Activated naive CD4-positive, alpha-beta T cell treated with anti-CD3 and anti-CD28 coated beads, Interleukin-2, amount 10 ng/mL, durations not matched to agents 7 days and 5 days (primary cell): Measurements from ENCODE around the gene PLXNA2.

Experiments
- CTCF ChIA-PET: fragments of 350-600 bp; sonication (Branson Sonifier 250); formaldehyde crosslinking; loops from one replicate; lab custom pipeline; 2021; ENCODE audit warnings: antibody characterized with exemption; lab: Charles Lee
- DNase-seq: peaks from one replicate; pipeline ENCODE4 v3.0.0-alpha.2; 2020
- H3K27ac Mint-ChIP-seq: one replicate; pipeline ENCODE4 v1.8.0; 2021; ENCODE audit warnings: mild to moderate bottlenecking, moderate library complexity, mixed read lengths
- H3K27me3 Mint-ChIP-seq: one replicate; pipeline ENCODE4 v1.8.0; 2021; ENCODE audit warnings: mild to moderate bottlenecking, mixed read lengths
- H3K36me3 Mint-ChIP-seq: one replicate; pipeline ENCODE4 v1.8.0; 2021; ENCODE audit warnings: mixed read lengths
- H3K4me1 Mint-ChIP-seq: one replicate; pipeline ENCODE4 v1.8.0; 2021; ENCODE audit warnings: mixed read lengths
- H3K4me3 Mint-ChIP-seq: one replicate; pipeline ENCODE4 v1.8.0; 2021; ENCODE audit warnings: mild to moderate bottlenecking, moderate library complexity, mixed read lengths
- H3K9me3 Mint-ChIP-seq: one replicate; pipeline ENCODE4 v1.8.0; 2021; ENCODE audit warnings: mixed read lengths

PLXNA2 gene

DNA sequence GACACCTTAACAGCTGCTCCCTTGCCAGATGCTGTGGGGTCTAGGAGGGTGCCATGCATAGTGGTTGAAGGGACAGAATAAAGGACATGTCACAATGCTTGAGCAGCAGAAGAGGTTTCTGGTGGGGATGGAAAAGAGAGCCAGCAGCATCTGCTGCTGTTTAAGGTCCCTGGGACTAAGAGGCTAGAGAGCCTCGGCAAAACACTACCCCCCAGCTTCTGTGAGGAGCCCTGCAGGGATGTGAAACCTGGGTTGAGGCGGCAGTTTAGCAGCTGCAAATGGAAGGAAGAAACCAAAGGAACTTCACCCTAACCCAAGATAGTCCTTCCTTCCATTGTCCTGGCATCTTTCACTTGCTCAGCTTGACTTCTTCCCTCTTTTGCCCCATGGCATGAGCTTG lies 39.4 kb downstream of the PLXNA2 start:
- Mint-ChIP-seq H3K4me3 (no peak overlapping the region), H3K9me3 (no peaks in the 10 kb centered on the region), H3K36me3 (no peaks in the 10 kb centered on the region), H3K4me1 (no peaks in the 10 kb centered on the region), H3K27me3 (peaks cover 16% of the 10 kb centered on the region), H3K27ac (no peak overlapping the region)
- CTCF ChIA-PET: no interaction called here
- no peak for DNase-seq

DNA sequence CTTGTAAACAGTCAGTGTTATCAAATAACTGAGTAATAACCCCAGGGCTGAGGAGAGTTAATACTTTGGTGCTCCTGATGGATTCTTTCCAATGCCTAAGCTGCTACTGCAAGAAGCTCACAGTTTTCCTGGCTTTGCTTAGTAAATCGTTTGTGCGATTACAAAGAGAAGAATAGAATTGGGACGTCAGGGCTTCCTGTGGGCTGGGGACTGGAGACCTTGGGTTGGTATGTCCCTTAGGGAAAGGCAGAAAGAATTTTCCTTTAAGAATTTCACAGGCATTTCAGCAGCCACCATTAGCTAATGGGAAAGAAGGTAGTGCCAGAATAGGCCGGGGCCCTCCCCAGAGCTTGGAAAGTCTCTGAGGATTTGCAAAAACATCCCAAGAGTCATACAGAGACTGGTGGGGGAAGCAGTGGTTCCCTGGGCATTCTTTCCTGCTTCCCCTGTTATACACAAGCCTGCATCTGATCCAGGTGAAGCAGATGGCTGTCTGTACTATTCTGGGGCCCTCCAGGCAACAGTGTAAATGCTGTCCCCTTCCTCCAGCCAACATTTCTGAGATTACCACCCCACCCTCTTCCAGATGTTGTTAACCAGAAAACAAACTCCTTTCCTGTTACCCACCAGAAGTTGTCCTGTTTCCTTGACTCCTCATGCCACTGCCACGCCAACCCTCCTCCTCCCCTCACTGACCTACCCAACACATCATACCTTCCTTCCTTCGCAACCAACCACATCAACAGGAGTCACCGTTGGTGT lies 40.2 kb downstream of the PLXNA2 start:
- no peak overlapping the region for H3K4me3 Mint-ChIP-seq
- no peak overlapping the region for H3K27ac Mint-ChIP-seq
- no peaks in the 10 kb centered on the region for H3K4me1 Mint-ChIP-seq
- DNase-seq: no peak
- H3K9me3 Mint-ChIP-seq: no peaks in the 10 kb centered on the region
- CTCF ChIA-PET: no interaction called here
- H3K36me3 Mint-ChIP-seq: no peaks in the 10 kb centered on the region
- H3K27me3 Mint-ChIP-seq: peaks cover 9% of the 10 kb centered on the region

DNA sequence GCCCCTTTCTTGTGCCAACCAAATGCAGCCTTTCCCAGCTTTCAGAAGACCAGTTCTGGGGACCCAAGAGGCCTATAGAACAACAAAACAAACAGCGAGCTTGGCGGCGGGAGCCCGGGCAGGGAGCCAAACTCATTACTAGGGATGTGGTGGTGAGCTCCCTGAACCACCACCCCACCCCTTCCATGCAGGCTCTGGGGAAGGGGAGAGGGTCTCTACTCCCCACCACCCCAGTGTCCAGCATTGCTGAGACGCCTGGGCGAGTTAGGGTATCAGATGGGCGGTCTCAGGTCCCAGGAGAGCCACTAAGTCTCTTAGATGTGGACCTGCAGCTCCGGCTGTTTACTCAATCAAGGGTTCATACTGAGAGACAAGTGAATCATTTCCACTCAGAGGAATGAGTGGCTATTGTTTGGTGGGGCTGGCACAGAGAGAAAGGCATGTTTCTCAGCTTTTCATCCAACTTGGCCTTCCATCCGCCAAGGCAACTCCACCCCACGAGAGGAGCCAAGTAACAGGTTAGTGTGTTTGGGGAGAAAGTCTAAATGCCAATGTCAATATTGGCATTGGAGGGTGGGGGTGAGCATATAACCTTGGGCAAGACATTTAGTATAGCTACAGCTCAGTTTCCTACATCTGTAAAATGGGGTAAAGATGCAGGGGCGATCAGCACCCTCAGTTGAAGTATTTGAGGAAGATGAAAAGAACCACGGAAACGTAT lies 40.9 kb downstream of the PLXNA2 start:
- no peak for DNase-seq
- Mint-ChIP-seq H3K9me3 (no peaks in the 10 kb centered on the region), H3K4me1 (no peaks in the 10 kb centered on the region), H3K36me3 (no peaks in the 10 kb centered on the region), H3K27me3 (peaks cover 2% of the 10 kb centered on the region), H3K27ac (no peak overlapping the region), H3K4me3 (no peak overlapping the region)
- CTCF ChIA-PET: no interaction called here

DNA sequence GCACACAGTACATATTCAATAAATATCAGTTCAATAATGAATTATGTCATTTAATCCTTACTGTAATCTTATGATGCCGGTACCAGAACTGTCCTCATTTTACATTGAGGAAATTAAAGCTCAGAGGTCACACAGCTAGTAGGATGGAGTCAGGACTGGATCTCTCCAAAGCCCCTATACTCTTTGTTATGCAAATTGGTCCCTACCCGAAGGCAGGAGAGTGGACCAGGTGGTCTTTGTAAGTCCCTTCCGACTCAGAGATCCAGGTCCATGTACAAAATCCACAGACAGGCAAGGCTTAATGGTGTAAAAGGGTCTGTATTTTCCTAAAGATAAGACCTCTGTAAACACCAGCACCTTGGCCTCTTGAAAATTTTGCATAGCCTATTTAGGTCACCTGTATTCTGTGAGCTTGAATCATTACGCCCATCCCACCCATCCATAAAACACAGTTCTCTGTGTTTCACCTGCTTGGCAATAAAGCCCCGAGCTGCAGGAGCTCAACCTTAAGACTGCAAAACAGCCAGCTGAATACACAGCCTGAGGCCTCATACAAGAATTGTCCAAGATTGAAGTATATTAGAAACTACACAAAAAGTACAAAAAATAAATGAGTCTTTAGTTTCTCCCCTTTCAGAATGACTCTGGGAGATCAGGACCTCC lies 41.7 kb downstream of the PLXNA2 start:
- no peak overlapping the region for H3K4me3 Mint-ChIP-seq
- no peak overlapping the region for H3K27ac Mint-ChIP-seq
- no peak for DNase-seq
- CTCF ChIA-PET: no interaction called here
- no peaks in the 10 kb centered on the region for H3K9me3 Mint-ChIP-seq
- H3K36me3 Mint-ChIP-seq: no peaks in the 10 kb centered on the region
- no peaks in the 10 kb centered on the region for H3K27me3 Mint-ChIP-seq
- H3K4me1 Mint-ChIP-seq: no peaks in the 10 kb centered on the region

DNA sequence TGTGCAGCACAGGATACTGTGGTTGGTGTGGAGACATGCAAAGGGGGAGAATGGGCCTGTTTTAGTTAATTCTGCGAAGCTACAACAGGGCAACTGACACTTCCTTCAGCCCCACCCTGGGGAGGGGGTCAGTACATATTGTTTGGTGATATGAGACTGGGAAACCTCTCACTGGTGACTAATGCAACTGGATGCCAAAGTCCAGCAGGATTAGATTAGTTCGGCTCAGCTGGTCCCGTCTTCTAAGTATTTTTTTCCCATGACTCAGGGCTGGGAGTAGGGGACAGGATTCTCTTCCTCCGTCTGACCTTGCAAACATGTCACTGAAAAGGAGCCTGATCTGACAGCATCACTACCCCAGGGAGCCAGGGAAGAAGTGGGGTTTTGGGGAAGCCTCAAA lies 43.0 kb downstream of the PLXNA2 start:
- Mint-ChIP-seq H3K27ac (no peak overlapping the region), H3K4me1 (no peaks in the 10 kb centered on the region), H3K27me3 (no peaks in the 10 kb centered on the region), H3K9me3 (no peaks in the 10 kb centered on the region), H3K36me3 (no peaks in the 10 kb centered on the region), H3K4me3 (no peak overlapping the region)
- no peak for DNase-seq
- CTCF ChIA-PET: no interaction called here

DNA sequence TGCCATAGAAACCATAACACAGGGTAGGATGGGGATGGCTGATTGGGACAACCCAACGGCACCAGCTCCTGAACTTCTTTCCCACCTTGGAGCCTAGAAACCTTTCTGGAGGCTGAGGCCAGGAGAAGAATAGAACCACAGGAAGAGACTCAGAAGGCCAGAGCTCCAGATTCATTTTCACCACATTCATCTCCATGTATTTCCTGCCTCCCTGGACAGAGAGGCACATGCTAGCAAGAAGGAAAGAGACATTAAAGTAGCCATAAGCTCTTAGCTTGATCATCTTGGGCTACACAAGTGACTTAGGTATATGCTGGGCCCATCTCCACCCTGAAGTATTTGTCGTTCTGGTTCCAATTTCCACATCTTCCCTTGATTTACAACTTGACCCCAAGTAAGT lies 44.1 kb downstream of the PLXNA2 start:
- no peaks in the 10 kb centered on the region for H3K9me3 Mint-ChIP-seq
- no peaks in the 10 kb centered on the region for H3K36me3 Mint-ChIP-seq
- H3K4me1 Mint-ChIP-seq: no peaks in the 10 kb centered on the region
- CTCF ChIA-PET: interaction anchor here (0.7 kb wide), 1 partner anchor 38 kb away, joined by 3 read pairs; no protein-coding TSS in a partner anchor
- no peak for DNase-seq
- no peak overlapping the region for H3K4me3 Mint-ChIP-seq
- no peak overlapping the region for H3K27ac Mint-ChIP-seq
- peaks cover 1% of the 10 kb centered on the region for H3K27me3 Mint-ChIP-seq

DNA sequence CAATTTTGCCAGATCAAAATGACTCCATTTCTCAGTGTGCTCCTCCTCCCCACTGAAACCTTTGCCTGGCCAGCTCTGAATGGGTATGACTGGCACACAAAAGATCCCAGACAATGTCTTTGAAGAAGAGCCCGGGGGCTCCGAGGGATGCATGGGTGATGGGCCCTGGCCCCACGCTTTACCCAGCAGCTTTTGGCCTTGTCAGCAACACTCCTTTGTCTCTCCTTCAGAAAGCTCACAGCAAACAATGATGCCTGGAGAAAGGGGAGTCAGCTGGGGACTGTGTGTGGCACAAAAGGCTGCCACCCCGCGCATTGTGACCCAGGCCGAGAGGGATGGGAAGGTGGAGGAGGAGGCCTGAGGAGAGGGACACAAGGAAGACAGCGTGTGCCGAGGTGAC lies 45.9 kb downstream of the PLXNA2 start:
- H3K27ac Mint-ChIP-seq: no peak overlapping the region
- H3K9me3 Mint-ChIP-seq: no peaks in the 10 kb centered on the region

DNA sequence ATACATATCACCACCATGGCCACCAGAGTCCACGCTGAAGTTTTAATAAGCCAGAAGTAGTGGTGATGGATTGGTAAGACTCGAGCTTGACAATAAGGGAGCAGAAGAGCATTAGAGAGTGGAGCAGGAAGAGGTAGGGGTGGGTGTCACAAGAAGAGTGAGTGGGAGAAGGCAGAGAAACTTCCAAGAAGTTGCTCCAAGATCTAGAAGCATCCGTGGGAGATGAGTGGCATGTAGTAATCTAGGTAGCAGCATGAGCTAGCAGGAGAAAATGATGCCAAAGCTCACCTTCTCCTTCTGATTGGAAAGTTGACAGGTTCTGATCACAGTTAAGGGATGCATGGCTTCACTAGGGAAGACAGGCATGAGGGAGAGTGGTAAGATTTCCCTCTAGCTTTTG lies 49.2 kb downstream of the PLXNA2 start:
- no peak for DNase-seq
- Mint-ChIP-seq H3K27me3 (peaks cover 15% of the 10 kb centered on the region), H3K4me1 (no peaks in the 10 kb centered on the region), H3K36me3 (no peaks in the 10 kb centered on the region), H3K4me3 (no peak overlapping the region), H3K9me3 (no peaks in the 10 kb centered on the region), H3K27ac (no peak overlapping the region)
- CTCF ChIA-PET: interaction anchor here (1.0 kb wide), 1 partner anchor 14 kb away, joined by 3 read pairs; no protein-coding TSS in a partner anchor

More for the DNA sequence above, 45.9 kb downstream of the PLXNA2 start:
- CTCF ChIA-PET: no interaction called here
- Mint-ChIP-seq H3K4me3 (no peak overlapping the region), H3K4me1 (no peaks in the 10 kb centered on the region), H3K36me3 (no peaks in the 10 kb centered on the region), H3K27me3 (peaks cover 4% of the 10 kb centered on the region)
- no peak for DNase-seq

DNA sequence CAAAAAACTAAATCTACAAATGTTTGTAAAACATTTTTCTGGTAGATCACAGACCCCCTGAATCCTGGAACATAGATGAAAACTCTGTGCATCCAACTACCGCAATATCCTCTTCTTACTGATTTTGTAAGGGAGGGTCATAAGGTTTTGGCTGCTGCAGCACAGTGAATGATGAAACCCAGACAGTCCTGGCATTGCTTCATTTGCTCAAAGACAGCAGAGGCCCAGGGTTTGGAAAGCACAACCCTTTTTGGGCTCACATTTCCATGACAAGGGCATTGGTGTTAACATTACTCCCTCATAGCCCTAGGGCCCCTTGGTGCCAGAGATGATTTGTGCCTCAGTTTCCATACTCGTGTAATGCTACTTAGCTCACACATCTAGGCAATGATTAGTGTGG lies 51.2 kb downstream of the PLXNA2 start:
- Mint-ChIP-seq H3K36me3 (no peaks in the 10 kb centered on the region), H3K27me3 (peaks cover 19% of the 10 kb centered on the region), H3K27ac (no peak overlapping the region), H3K4me1 (peaks cover 6% of the 10 kb centered on the region), H3K9me3 (no peaks in the 10 kb centered on the region), H3K4me3 (no peak overlapping the region)
- CTCF ChIA-PET: no interaction called here
- DNase-seq: no peak

DNA sequence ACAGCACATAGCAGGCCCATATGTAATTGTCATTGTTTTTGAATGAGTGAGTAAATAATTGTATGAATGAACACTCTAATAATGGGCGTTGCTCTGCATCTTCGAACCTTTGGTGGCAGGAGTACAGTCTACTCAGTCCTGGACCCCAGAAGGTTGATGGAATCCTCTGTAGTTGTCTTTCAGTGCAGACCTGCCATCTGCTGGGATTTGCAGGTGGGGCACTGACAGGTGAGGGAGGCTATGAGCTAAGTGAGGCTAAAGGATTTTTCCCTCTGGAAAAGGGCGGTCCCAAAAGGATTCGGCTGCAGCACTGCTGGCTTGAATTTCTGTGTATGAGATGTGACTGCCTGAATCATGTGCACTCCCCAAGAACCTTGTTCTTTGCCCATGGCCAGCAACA lies 53.4 kb downstream of the PLXNA2 start:
- H3K4me3 Mint-ChIP-seq: no peak overlapping the region
- no peak overlapping the region for H3K27ac Mint-ChIP-seq
- CTCF ChIA-PET: interaction anchor here (1.3 kb wide), 1 partner anchor 97 kb away, joined by 3 read pairs; no protein-coding TSS in a partner anchor

DNA sequence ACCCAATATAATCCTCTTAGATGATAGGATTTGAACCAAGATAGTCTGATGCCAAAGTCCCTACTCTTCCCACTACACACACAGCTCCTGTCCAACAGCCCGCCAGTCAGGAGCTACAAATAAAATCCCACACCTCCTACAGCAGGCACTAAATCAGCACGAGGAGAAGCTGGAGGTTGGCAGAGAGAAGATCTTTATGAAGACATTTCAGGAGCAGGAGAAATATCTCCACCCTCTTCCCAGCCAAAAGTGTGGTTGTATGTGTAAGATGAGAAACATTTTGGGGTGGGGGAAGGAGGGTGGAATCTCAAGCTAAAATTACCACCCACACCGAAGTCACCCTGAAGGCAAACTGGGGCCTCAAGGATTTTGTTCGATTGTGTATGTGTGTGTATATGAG lies 54.5 kb downstream of the PLXNA2 start:
- peaks cover 31% of the 10 kb centered on the region for H3K27me3 Mint-ChIP-seq
- H3K4me1 Mint-ChIP-seq: peaks cover 6% of the 10 kb centered on the region
- H3K9me3 Mint-ChIP-seq: no peaks in the 10 kb centered on the region
- H3K27ac Mint-ChIP-seq: no peak overlapping the region
- H3K4me3 Mint-ChIP-seq: no peak overlapping the region
- CTCF ChIA-PET: interaction anchor here (0.9 to 1.3 kb wide), 2 partner anchors 42 to 96 kb away, joined by 3 read pairs; no protein-coding TSS in a partner anchor
- H3K36me3 Mint-ChIP-seq: no peaks in the 10 kb centered on the region
- DNase-seq: no peak

More for the DNA sequence above, 53.4 kb downstream of the PLXNA2 start:
- Mint-ChIP-seq H3K9me3 (no peaks in the 10 kb centered on the region), H3K36me3 (no peaks in the 10 kb centered on the region), H3K27me3 (peaks cover 30% of the 10 kb centered on the region), H3K4me1 (peaks cover 6% of the 10 kb centered on the region)
- no peak for DNase-seq

DNA sequence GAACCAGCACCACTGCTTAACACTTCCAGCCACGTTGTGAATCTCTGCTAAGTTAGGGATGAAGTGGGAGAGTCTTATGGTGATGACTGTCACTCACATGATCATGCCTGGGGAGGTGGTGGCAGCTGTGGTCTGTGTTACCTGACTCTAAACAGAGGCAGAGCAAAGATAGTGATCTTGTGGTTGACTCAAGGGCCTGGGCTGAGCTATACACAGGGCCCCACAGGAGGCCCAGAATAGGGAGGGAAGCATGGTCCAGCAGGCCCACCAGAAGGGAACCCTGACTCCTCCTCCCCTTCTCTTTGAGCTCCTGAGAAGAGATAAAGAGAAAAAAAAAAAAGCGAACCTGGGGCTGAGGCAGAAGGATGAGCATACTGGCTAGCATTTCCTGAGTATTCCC lies 55.0 kb downstream of the PLXNA2 start:
- Mint-ChIP-seq H3K9me3 (no peaks in the 10 kb centered on the region), H3K4me3 (no peak overlapping the region), H3K27ac (no peak overlapping the region), H3K27me3 (peaks cover 37% of the 10 kb centered on the region), H3K4me1 (peaks cover 6% of the 10 kb centered on the region), H3K36me3 (no peaks in the 10 kb centered on the region)
- peak; percentile 22 for DNase-seq
- CTCF ChIA-PET: interaction anchor here (1.3 kb wide), 1 partner anchor 96 kb away, joined by 3 read pairs; no protein-coding TSS in a partner anchor

DNA sequence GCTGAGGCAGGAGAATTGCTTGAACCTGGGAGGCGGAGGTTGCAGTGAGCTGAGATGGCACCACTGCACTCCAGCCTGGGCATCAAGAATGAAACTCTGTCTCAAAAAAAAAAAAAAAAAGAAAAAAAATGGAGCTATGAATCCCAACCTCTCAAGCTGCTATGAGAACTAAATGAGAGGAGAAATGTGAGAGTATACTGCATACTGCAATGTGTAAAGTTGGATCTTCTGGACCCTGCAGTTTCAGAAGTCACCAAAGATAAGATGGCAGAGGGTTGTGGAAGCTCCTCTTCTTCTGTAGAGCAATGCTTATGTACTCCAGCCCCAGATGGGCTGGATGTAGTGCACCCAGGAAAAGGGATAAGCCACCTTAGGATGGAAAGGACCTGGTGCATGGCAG lies 55.6 kb downstream of the PLXNA2 start:
- Mint-ChIP-seq H3K9me3 (no peaks in the 10 kb centered on the region), H3K36me3 (no peaks in the 10 kb centered on the region), H3K27ac (no peak overlapping the region), H3K27me3 (peaks cover 38% of the 10 kb centered on the region), H3K4me3 (no peak overlapping the region), H3K4me1 (peaks cover 6% of the 10 kb centered on the region)
- no peak for DNase-seq
- CTCF ChIA-PET: no interaction called here

DNA sequence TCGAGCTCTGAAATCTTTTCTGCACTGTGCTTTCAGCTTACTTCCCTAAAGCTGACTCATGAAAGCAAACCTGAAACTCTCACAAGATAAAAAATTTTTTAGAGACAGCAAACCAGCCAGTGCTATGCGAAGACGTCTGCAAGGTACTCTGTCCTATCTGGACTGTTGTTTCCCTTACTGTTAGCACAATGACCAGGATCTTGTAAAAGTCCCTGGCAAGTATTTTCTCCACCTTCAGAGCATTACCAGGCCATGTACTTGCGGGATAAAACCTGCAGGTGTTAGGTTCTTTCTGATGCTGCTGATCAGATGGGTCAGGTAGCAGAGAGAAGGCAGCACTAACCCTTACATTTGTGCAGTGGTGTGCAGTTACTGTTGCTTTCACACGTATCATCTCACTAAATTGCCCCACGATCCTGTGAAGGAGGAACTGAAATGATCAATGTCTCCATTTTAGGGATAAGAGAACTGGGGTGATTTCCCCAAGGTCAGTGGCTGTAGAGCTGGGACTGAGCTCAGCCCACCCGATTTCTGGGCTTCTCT lies 56.6 kb downstream of the PLXNA2 start:
- no peaks in the 10 kb centered on the region for H3K36me3 Mint-ChIP-seq
- H3K9me3 Mint-ChIP-seq: no peaks in the 10 kb centered on the region
- H3K4me3 Mint-ChIP-seq: no peak overlapping the region
- H3K27me3 Mint-ChIP-seq: peaks cover 46% of the 10 kb centered on the region
- no peak overlapping the region for H3K27ac Mint-ChIP-seq
- CTCF ChIA-PET: interaction anchor here (1.6 kb wide), 1 partner anchor 58 kb away, joined by 5 read pairs; no protein-coding TSS in a partner anchor
- no peak for DNase-seq
- peaks cover 6% of the 10 kb centered on the region for H3K4me1 Mint-ChIP-seq
